Measurements from ENCODE around the gene GIGYF2.

Gene GIGYF2

GRCh38 chr2:232731470-232731869 is 34.3 kb downstream of the GIGYF2 start:
- DNase-seq (ENCODE audit: low spot score): no peak
- no peak for TF ChIP-seq CTCF (IDR thresholded peaks at IDR 0.05; ENCODE audit: extremely low read depth, missing control alignments)

GRCh38 chr2:232741294-232741693 is 44.2 kb downstream of the GIGYF2 start:
- no peak for TF ChIP-seq CTCF (IDR thresholded peaks at IDR 0.05; ENCODE audit: extremely low read depth, missing control alignments)
- DNase-seq (ENCODE audit: low spot score): no peak

- no peak for TF ChIP-seq CTCF (IDR thresholded peaks at IDR 0.05; ENCODE audit: extremely low read depth, missing control alignments)
- DNase-seq (ENCODE audit: low spot score): no peak
Measured at GRCh38 chr2:232741972-232742371, 44.8 kb downstream of the GIGYF2 start.

GRCh38 chr2:232744963-232745362 is 47.8 kb downstream of the GIGYF2 start:
- no peak for DNase-seq (ENCODE audit: low spot score)
- no peak for TF ChIP-seq CTCF (IDR thresholded peaks at IDR 0.05; ENCODE audit: extremely low read depth, missing control alignments)

GRCh38 chr2:232748038-232748437 is 50.9 kb downstream of the GIGYF2 start:
- TF ChIP-seq CTCF (IDR thresholded peaks at IDR 0.05; ENCODE audit: extremely low read depth, missing control alignments): no peak
- DNase-seq (ENCODE audit: low spot score): no peak

- TF ChIP-seq CTCF (IDR thresholded peaks at IDR 0.05; ENCODE audit: extremely low read depth, missing control alignments): no peak
- no peak for DNase-seq (ENCODE audit: low spot score)
Measured at GRCh38 chr2:232749331-232749730, 52.2 kb downstream of the GIGYF2 start.

- no peak for TF ChIP-seq CTCF (IDR thresholded peaks at IDR 0.05; ENCODE audit: extremely low read depth, missing control alignments)
- no peak for DNase-seq (ENCODE audit: low spot score)
Measured at GRCh38 chr2:232750135-232750671, 53.1 kb downstream of the GIGYF2 start.
